ENCODE results near the gene ZNF524.

The ZNF524 gene

GRCh38 chr19:55643887-55644176 is 43.7 kb downstream of the ZNF524 start:
- DNase-seq, result no peak

GRCh38 chr19:55644191-55644833 is 44.2 kb downstream of the ZNF524 start:
- DNase-seq, result no peak

GRCh38 chr19:55644842-55645511 is 44.9 kb downstream of the ZNF524 start:
- no peak for DNase-seq

GRCh38 chr19:55645512-55645881 is 45.4 kb downstream of the ZNF524 start:
- no peak for DNase-seq

GRCh38 chr19:55646889-55647731 is 47.0 kb downstream of the ZNF524 start:
- no peak for DNase-seq

- no peak for DNase-seq
These were observed 47.9 kb downstream of the ZNF524 start, which contains the start of gene CCDC106 for GRCh38 chr19:55647732-55648584. CCDC106 (plus strand) TSS chr19:55648212; CDS start chr19:55649047, 835 bp downstream.

- no peak for DNase-seq
These were observed 48.6 kb downstream of the ZNF524 start for GRCh38 chr19:55648585-55649267.

- no peak for DNase-seq
These were observed 49.4 kb downstream of the ZNF524 start for GRCh38 chr19:55649268-55650125.

GRCh38 chr19:55650126-55650557 is 50.1 kb downstream of the ZNF524 start:
- DNase-seq, result no peak

GRCh38 chr19:55650602-55651230 is 50.6 kb downstream of the ZNF524 start:
- no peak for DNase-seq

- no peak for DNase-seq
These were observed 51.1 kb downstream of the ZNF524 start for GRCh38 chr19:55651236-55651635.

- no peak for DNase-seq
These were observed 52.4 kb downstream of the ZNF524 start for GRCh38 chr19:55652311-55653128.
